BE2C (cell line): ENCODE data around the gene COL13A1.

ENCODE experiments used
- DNase-seq: peaks from one replicate; pipeline ENCODE4 v3.0.0-alpha.2; 2020
- H3K27me3 ChIP-seq: fragments of 250-450 bp; sonication (Bioruptor Pico); 2 replicates; pipeline ENCODE4 v1.5.1; 2020; ENCODE audit warnings: mild to moderate bottlenecking
- H3K36me3 ChIP-seq: fragments of 250-450 bp; sonication (Bioruptor Pico); 2 replicates; pipeline ENCODE4 v1.5.1; 2020; ENCODE audit warnings: mild to moderate bottlenecking
- H3K4me1 ChIP-seq: fragments of 250-450 bp; sonication (Bioruptor Pico); 2 replicates; pipeline ENCODE4 v1.5.1; 2020
- H3K4me3 ChIP-seq: 2 replicates; pipeline ENCODE4 v1.5.1; 2011; ENCODE audit warnings: low read depth, low read length
- H3K9me3 ChIP-seq: fragments of 250-450 bp; sonication (Bioruptor Pico); 2 replicates; pipeline ENCODE4 v1.5.1; 2020
- CTCF ChIP-seq: IDR thresholded peaks from 2 replicates; pipeline ENCODE4 v1.5.1; 2012; ENCODE audit warnings: mild to moderate bottlenecking, low read depth, low read length

The COL13A1 gene

GRCh38 chr10:69840773-69841172 lies 39.1 kb downstream of the COL13A1 start:
- H3K27me3 ChIP-seq, result no peaks in the 10 kb centered on the region
- H3K4me3 ChIP-seq, result no peak overlapping the region
- no peaks in the 10 kb centered on the region for H3K36me3 ChIP-seq
- H3K9me3 ChIP-seq, result no peaks in the 10 kb centered on the region
- DNase-seq, result no peak
- TF ChIP-seq CTCF, result no peak
- H3K4me1 ChIP-seq, result peaks cover 6% of the 10 kb centered on the region

GRCh38 chr10:69842020-69842419 lies 40.3 kb downstream of the COL13A1 start:
- no peak for TF ChIP-seq CTCF
- DNase-seq, result no peak
- no peaks in the 10 kb centered on the region for H3K9me3 ChIP-seq
- no peak overlapping the region for H3K4me3 ChIP-seq
- no peaks in the 10 kb centered on the region for H3K4me1 ChIP-seq
- no peaks in the 10 kb centered on the region for H3K27me3 ChIP-seq
- no peaks in the 10 kb centered on the region for H3K36me3 ChIP-seq

- H3K9me3 ChIP-seq, result no peaks in the 10 kb centered on the region
- no peaks in the 10 kb centered on the region for H3K36me3 ChIP-seq
- no peak for DNase-seq
- TF ChIP-seq CTCF, result no peak
- no peaks in the 10 kb centered on the region for H3K27me3 ChIP-seq
- no peak overlapping the region for H3K4me3 ChIP-seq
- no peaks in the 10 kb centered on the region for H3K4me1 ChIP-seq
These were observed 41.2 kb downstream of the COL13A1 start for GRCh38 chr10:69842882-69843281.

GRCh38 chr10:69843923-69844322 lies 42.2 kb downstream of the COL13A1 start:
- DNase-seq, result no peak
- no peaks in the 10 kb centered on the region for H3K4me1 ChIP-seq
- H3K4me3 ChIP-seq, result no peak overlapping the region
- TF ChIP-seq CTCF, result no peak
- no peaks in the 10 kb centered on the region for H3K9me3 ChIP-seq
- H3K36me3 ChIP-seq, result no peaks in the 10 kb centered on the region
- no peaks in the 10 kb centered on the region for H3K27me3 ChIP-seq

- Histone ChIP-seq H3K36me3 (no peaks in the 10 kb centered on the region), H3K9me3 (no peaks in the 10 kb centered on the region), H3K4me3 (no peak overlapping the region), H3K27me3 (no peaks in the 10 kb centered on the region), H3K4me1 (no peaks in the 10 kb centered on the region)
- no peak for TF ChIP-seq CTCF
- DNase-seq, result no peak
These were observed 43.0 kb downstream of the COL13A1 start for GRCh38 chr10:69844698-69845097.

GRCh38 chr10:69845574-69846292 lies 44.0 kb downstream of the COL13A1 start:
- Histone ChIP-seq H3K27me3 (no peaks in the 10 kb centered on the region), H3K9me3 (no peaks in the 10 kb centered on the region), H3K4me3 (no peak overlapping the region), H3K36me3 (no peaks in the 10 kb centered on the region), H3K4me1 (no peaks in the 10 kb centered on the region)
- DNase-seq, result peak; percentile 29
- TF ChIP-seq CTCF, result no peak
